DOHH2 (cell line): ENCODE data around the gene PRKN.

Source experiments
- H3F3A ChIP-seq: fragments of 200-600 bp; sonication (generic), shearing (Covaris generic); 2 replicates; pipeline ENCODE4 v1.6.0; 2016; ENCODE audit warnings: antibody characterized with exemption, mild to moderate bottlenecking; ENCODE audit not compliant: control insufficient read depth, insufficient read depth
- H3K27ac ChIP-seq: fragments of 200-600 bp; sonication (generic); 2 replicates; pipeline ENCODE4 v1.5.1; 2014; ENCODE audit warnings: low read depth, mild to moderate bottlenecking, low read length, moderate library complexity
- H3K27me3 ChIP-seq: fragments of 200-600 bp; sonication (generic); 2 replicates; pipeline ENCODE4 v1.6.1; 2014; ENCODE audit warnings: mild to moderate bottlenecking, low read length, mixed read lengths; ENCODE audit not compliant: control insufficient read depth
- H3K36me3 ChIP-seq: fragments of 200-600 bp; sonication (generic); 2 replicates; pipeline ENCODE4 v1.6.1; 2014; ENCODE audit warnings: mild to moderate bottlenecking, low read length, moderate library complexity, mixed read lengths; ENCODE audit not compliant: control insufficient read depth
- H3K4me1 ChIP-seq: fragments of 200-600 bp; sonication (generic); 2 replicates; pipeline ENCODE4 v1.6.1; 2014; ENCODE audit warnings: mild to moderate bottlenecking, low read length, mixed read lengths; ENCODE audit not compliant: control insufficient read depth
- H3K4me2 ChIP-seq: fragments of 200-600 bp; sonication (generic); 2 replicates; pipeline ENCODE4 v1.6.0; 2014; ENCODE audit warnings: mild to moderate bottlenecking, low read length, moderate library complexity
- H3K4me3 ChIP-seq: fragments of 200-600 bp; sonication (generic); 2 replicates; pipeline ENCODE4 v1.5.1; 2014; ENCODE audit warnings: mild to moderate bottlenecking, low read length, mixed read lengths
- H3K79me2 ChIP-seq: fragments of 200-600 bp; sonication (generic); 2 replicates; pipeline ENCODE4 v1.6.1; 2014; ENCODE audit warnings: mild to moderate bottlenecking, low read length, mixed read lengths; ENCODE audit not compliant: control insufficient read depth
- H3K9me2 ChIP-seq: fragments of 200-600 bp; sonication (generic); replicated peaks from 2 replicates; pipeline ENCODE4 v1.6.1; 2014; ENCODE audit warnings: mild to moderate bottlenecking, low read length, mixed read lengths; ENCODE audit not compliant: control insufficient read depth
- H3K9me3 ChIP-seq: fragments of 200-600 bp; sonication (generic); 2 replicates; pipeline ENCODE4 v1.6.1; 2014; ENCODE audit warnings: antibody characterized with exemption, low read length, mixed read lengths; ENCODE audit not compliant: control insufficient read depth, insufficient read depth
- H4K20me1 ChIP-seq: fragments of 200-600 bp; sonication (generic); 2 replicates; pipeline ENCODE4 v1.6.0; 2014; ENCODE audit warnings: low read depth, mild to moderate bottlenecking, antibody characterized with exemption, low read length, moderate library complexity; ENCODE audit not compliant: control insufficient read depth, insufficient read depth
- CTCF ChIP-seq: fragments of 200-600 bp; sonication (generic); IDR thresholded peaks from one replicate; pipeline ENCODE4 v1.5.1; 2014; ENCODE audit warnings: antibody characterized with exemption, mild to moderate bottlenecking, low read depth, low read length; ENCODE audit not compliant: poor library complexity, severe bottlenecking
- EZH2phosphoT487 ChIP-seq: fragments of 200-600 bp; sonication (generic); IDR thresholded peaks from 2 replicates; pipeline ENCODE4 v1.6.1; 2017; ENCODE audit warnings: borderline replicate concordance, mild to moderate bottlenecking, antibody characterized with exemption, low read length, moderate library complexity, mixed read lengths

PRKN gene

GRCh38 chr6:161584051-161584450, 1143.5 kb downstream of the PRKN start:
- Histone ChIP-seq H3K27me3 (no peaks in the 10 kb centered on the region), H3K79me2 (no peaks in the 10 kb centered on the region), H3K4me2 (no peak overlapping the region), H3K4me1 (no peaks in the 10 kb centered on the region), H3F3A (no peaks in the 10 kb centered on the region), H3K36me3 (no peaks in the 10 kb centered on the region), H4K20me1 (no peaks in the 10 kb centered on the region), H3K9me3 (no peaks in the 10 kb centered on the region), H3K4me3 (no peak overlapping the region), H3K27ac (no peak overlapping the region), H3K9me2 (no peaks in the 10 kb centered on the region)
- no peak for TF ChIP-seq EZH2phosphoT487
- TF ChIP-seq CTCF = no peak

GRCh38 chr6:161583584-161583983, 1144.0 kb downstream of the PRKN start:
- Histone ChIP-seq H3K4me2 (no peak overlapping the region), H3K27ac (no peak overlapping the region), H3K79me2 (no peaks in the 10 kb centered on the region), H3K9me2 (no peaks in the 10 kb centered on the region), H3F3A (no peaks in the 10 kb centered on the region), H3K36me3 (no peaks in the 10 kb centered on the region), H3K9me3 (no peaks in the 10 kb centered on the region), H3K27me3 (no peaks in the 10 kb centered on the region), H3K4me1 (no peaks in the 10 kb centered on the region), H4K20me1 (no peaks in the 10 kb centered on the region), H3K4me3 (no peak overlapping the region)
- no peak for TF ChIP-seq CTCF
- no peak for TF ChIP-seq EZH2phosphoT487

- no peaks in the 10 kb centered on the region for H3K4me1 ChIP-seq
- no peaks in the 10 kb centered on the region for H3F3A ChIP-seq
- H3K27me3 ChIP-seq = no peaks in the 10 kb centered on the region
- H3K36me3 ChIP-seq = no peaks in the 10 kb centered on the region
- TF ChIP-seq CTCF = no peak
- no peaks in the 10 kb centered on the region for H3K79me2 ChIP-seq
- H4K20me1 ChIP-seq = no peaks in the 10 kb centered on the region
- no peaks in the 10 kb centered on the region for H3K9me3 ChIP-seq
- no peak overlapping the region for H3K4me3 ChIP-seq
- no peak overlapping the region for H3K27ac ChIP-seq
- H3K4me2 ChIP-seq = no peak overlapping the region
- no peaks in the 10 kb centered on the region for H3K9me2 ChIP-seq
These were observed 1149.1 kb downstream of the PRKN start for GRCh38 chr6:161578478-161578877.
